MM.1S (cell line): ENCODE data around the gene TMEM212.

ENCODE experiments used
- CTCF ChIP-seq: fragments of 300-600 bp; sonication (generic); IDR thresholded peaks from 2 replicates; pipeline ENCODE4 v1.5.1; 2016; ENCODE audit warnings: antibody characterized with exemption, low read length, mixed read lengths
- EZH2 ChIP-seq: fragments of 300-600 bp; sonication (generic); optimal IDR thresholded peaks from 2 replicates; pipeline ENCODE3; 2017; ENCODE audit warnings: low read depth, mild to moderate bottlenecking, antibody characterized with exemption, low read length, mixed read lengths

- TF ChIP-seq CTCF = no peak
- no peak for TF ChIP-seq EZH2
These were observed 33.6 kb upstream of the TMEM212 start for GRCh38 chr3:171809611-171809860.
